Head of caudate nucleus (tissue), 42 donors: ENCODE results near the gene SPOCK2.
"Not testable (repeated sequence)": the region's sequence is repeated elsewhere in the genome, so short reads cannot be mapped to it uniquely, and the experiment has no call there.

Source experiments
- DNase-seq, 42 donors: peaks; one replicate each; pipeline versions ENCODE4 v3.0.0 to v3.0.0-alpha.2; 2020 to 2021; ENCODE audit warnings: mixed read lengths in 7 of 42
- intact Hi-C: fragments of 100-400 bp; cut with DNase I; formaldehyde crosslinking; loops from one replicate; pipeline ENCODE4 v1.15.0; 2022

The SPOCK2 gene

DNA sequence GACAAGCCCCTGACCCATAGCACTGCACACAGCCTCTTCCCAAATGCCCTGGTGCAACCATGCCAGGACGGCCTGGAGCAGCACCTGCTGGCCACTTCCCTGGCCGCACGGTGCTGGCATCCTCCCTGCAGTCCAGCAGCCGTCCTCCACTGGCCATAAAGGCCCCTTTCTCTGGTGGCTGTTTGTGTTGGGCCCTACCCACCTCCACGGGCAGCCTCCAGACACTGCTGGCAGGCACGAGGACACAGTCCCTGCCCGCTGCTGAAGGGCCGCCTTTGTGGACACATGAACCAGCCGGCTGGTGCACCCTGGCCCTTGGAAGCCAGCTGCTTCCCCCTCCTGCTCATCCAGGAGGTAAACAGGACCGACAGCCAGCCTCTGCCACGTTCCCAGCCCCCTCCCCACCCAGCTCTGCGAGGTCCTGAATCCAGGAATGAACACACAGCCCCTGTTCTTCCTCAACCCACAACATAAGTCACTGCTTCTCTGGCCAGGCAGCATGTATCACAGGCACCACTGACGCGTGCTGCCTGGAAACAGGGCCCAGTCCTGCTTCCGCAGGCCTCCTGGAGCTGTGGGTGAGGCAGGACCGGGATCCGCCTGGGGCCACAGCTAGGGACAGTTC lies 43.8 kb downstream of the SPOCK2 start:
- intact Hi-C loops: loop anchor here (5.0 kb wide), 2 partner anchors 87 to 147 kb away; no protein-coding TSS in a partner anchor
- DNase-seq: peak; percentile 71 to 98 (median 88)

DNA sequence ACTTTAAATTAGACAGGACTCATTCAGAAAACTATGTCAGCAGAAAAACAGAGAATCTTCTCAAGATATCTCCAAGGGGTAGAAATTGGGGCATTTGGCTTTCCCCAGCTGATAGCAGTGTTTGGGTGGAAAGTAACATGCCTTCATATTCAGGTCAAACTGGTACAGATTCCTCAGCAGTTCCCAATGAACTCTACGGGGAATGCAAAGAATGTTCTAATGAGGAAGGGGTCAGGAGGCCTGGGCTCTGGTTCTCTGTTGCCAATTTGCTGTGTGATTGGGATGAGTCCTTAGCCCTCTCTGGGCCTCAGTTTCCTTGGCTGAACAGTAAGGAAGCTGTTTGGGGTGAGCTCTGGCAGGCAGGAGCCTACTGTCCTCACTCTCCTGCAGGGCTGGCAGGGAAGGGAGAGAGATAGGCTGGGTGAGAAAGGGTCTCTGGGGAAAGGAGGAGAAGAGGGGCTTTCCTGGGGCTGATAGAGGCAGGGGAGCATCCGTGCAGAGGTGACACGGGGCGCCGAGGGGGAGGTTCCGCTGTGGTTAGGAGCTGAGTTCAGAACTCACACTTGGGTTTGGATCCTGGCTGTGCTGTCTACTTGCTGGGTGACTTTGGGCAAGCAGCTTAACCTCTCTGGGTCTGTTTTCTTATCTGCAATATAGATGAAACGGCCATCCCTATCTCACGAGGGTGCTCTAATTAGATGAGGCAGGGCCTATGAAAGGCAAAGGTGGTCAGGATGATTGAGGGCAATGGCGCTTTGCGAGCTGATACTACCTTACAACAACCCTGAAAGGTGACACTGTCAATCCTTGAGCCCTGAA lies 45.1 kb downstream of the SPOCK2 start:
- no peak for DNase-seq
- intact Hi-C loops: no loop called here

DNA sequence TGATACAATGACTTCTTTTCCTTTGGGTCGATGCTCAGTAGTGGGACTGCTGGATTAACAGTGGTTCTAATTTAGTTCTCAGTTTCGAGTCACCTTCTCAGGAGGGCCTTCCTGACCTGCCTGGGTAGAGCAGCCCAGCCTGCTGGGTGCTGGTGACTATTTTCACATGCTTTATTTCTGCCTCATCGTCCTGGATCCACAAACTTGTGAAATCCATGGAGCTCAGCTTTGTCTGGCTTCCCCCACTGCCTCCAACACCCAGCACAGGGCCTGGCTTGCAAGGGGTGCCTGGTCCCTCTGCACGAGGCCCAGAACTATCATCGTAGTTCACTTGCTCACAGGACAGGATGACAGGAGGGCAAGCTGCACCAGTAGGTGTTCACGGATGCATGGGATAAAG lies 46.9 kb downstream of the SPOCK2 start:
- no peak for DNase-seq
- intact Hi-C loops: no loop called here

DNA sequence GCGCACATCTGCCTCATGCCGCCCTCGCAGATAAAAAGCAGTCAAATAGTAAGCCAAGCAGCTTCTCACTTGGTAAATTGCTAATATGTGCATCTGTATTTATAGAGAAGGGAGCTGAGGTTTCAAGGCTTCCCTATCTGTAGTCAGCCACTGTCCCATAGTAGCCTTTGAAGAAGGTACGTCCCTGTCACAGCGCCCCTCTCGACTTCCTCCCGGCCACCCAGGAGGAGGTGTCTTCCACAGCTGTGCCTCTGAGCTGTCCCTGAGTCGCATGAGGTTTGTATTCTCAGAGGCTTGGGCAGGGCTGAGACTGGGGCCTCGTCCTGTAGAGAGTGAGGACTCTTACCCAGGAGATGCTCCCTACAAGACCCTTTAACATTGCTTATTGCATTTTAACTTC lies 49.0 kb downstream of the SPOCK2 start:
- no peak for DNase-seq
- intact Hi-C loops: no loop called here

DNA sequence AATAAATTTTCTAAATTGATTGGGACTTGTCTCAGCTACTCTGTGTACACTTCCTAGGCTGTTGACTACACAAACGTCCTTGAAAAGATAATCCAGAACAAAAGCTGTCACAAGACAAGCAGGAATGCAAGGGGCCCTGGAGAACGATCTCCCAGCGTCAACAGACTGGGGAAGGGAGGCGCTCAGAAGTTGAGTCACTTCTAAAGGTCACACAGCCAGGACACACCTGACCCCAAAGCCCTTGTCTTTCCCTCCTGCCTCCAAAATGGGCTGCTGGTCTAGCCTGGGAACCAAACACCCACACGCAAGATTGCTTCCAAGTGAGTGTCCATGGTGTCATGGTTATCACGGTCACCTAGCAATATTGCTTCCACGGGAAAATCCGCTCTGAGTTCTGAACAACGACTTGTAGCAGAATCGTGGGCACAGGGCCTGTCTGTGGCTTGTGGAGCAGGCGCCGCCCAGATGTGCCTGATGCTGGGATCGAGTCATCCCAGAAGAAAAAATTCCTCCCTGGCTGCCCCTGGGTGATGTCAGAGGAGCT lies 49.8 kb downstream of the SPOCK2 start:
- intact Hi-C loops: no loop called here
- DNase-seq: peak in 1 of 42 donors; percentile 51

DNA sequence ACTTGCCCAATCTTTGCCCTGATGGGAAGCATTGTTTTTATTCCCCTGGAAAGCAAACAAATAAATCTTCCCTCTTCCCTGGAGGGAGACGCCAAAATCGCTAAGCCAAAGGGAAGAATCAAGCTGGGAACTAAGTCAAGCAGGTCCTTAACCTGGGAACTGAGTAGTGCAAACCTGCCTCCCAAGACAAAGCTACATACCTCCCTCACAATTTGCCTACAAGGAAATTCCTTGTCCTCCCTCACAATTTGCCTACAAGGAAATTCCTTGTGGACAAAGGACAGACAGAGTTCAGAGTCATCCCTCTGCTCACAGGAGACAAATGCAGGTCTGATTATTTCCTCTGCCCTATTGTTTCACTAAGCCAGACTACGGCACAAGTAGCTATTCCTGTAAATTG lies 50.5 kb downstream of the SPOCK2 start:
- intact Hi-C loops: no loop called here
- DNase-seq: no peak

DNA sequence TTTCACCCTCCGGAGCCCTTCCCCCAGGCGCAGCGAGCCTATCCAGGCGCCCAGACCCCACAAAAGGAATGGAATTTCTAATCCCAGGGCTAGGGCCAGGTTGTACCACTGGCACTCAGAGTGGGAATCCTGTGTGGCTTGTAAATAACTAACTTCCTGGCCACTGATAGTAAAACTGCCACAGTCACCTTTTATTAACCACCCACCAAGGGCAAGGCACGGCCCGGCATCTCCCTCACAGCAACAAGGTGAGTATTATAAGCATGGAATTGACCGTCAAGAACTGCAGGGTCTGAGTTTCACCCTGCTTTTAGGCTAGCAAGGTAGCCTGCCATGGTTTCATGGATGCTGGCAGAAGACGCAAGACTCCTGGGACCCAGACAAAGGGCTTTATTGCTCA lies 51.1 kb downstream of the SPOCK2 start:
- no peak for DNase-seq
- intact Hi-C loops: no loop called here

DNA sequence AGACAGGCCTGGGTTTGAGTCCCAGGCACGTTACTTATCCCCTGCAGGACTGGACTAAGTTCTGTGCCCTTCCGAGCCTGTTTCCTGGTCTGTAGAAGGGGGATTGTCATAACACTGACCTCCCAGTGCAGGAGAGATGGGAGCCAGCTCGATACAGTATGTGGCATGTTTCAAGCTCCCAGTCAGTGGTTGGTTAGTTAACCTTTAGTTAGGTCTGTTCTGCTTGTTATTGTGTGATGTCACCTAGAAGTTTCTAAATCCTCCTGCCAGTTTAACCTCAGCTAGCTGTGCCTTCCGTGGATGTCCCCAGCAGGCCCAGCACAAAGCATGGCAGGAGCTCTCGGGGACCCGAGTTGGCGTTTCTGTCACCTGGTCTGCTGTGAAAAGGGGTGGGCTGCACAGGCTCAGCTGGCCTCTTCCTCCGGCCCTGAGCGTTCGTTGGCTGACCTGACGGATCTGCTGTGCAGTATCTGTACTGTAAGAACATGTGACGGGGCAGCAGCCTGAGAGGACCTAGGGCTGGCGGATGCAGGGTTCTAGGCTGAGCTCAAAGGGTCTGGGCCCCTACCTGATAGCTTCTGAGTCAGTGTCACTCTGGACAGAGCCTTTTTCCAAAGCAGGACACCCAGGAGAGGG lies 53.0 kb downstream of the SPOCK2 start:
- no peak for DNase-seq
- intact Hi-C loops: no loop called here

DNA sequence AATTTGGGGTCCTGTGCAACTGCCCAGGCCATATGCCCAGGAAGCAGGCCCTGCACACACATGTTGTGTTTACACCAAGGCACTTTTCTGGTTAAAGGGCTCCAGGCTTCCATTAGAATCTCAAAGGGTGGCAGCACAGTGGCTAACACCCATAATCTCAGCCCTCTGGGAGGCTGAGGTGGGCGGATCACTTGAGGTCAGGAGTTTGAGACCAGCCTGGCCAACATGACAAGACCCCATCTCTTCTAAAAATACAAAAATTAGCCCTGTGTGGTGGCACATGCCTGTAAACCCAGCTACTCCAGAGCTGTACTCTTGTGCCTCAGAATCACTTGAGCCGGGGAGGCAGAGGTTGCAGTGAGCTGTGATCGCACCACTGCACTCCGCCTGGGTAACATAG lies 53.6 kb downstream of the SPOCK2 start:
- intact Hi-C loops: no loop called here
- no peak for DNase-seq

DNA sequence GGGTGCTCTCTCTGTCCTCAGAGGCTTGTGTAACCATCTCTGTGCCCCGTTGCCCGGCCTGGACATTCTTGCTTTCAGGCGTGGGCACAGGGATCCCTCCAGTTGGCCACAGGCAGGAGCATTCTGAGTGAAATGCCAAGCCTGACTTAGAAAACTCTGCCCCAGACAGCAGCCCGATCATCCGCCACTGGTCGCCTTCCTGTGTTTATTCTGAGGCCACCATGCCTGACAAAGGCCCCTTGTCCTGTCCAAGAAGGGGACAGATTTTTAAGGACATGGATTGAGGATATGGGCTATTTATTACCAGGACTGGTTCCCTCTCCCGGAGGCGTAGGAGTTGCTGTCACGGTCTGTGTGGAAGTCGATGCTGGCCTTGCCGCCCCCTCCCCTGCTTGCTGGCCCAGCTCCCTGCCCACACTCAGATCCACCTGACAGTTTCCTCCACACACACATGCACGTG lies 54.3 kb downstream of the SPOCK2 start:
- DNase-seq: peak in 3 of 42 donors; percentile 35 to 64 (median 48)
- intact Hi-C loops: no loop called here

DNA sequence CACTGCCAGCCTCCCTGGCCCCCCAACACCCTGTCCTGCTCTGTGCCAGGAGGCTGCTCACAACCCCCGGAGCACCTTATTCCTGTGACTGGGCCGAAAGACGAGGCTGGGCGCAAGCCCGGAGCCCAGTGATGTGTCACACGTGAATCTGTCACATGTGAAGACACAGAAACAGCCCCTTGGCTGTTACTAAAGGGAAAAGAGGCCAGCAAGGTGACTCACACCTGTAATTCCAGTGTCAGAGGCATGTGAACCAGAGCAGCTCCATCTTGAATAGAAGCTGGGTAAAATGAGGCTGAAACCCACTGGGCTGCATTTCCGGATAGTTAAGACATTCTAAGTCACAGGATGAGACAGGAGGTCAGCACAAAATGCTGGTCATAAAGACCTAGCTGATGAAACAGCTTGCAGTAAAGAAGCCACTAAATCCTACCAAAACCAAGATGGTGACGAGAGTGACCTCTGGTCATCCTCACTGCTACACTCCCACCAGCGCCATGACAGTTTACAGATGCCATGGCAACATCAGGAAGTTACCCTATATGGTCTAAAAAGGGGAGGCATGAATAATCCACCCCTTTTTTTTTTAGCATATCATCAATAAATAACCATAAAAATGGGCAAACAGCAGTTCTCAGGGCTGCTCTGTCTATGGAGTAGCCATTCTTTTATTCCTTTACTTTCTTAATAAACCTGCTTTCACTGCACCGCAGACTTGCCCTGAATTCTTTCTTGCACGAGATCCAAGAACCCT lies 55.8 kb downstream of the SPOCK2 start:
- DNase-seq, intact Hi-C loops: not testable (repeated sequence)

DNA sequence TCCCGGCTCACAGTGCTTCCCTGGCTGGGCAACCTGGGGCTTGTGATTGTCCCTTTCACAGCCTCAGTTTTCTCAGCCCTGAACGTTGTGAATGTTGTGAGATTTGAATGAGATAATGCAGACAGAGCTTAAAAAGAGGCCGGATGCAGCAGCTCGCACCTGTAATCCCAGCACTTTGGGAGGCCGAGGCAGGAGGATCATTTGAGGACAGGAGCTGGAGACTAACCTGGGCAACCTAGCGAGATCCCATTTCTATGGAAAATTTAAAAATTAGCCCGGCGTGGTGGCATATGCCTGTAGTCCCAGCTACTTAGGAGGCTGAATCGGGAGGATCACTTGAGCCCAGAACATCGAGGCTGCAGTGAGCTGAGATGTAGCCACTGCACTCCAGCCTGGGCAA lies 56.6 kb downstream of the SPOCK2 start:
- intact Hi-C loops: no loop called here
- DNase-seq: no peak

DNA sequence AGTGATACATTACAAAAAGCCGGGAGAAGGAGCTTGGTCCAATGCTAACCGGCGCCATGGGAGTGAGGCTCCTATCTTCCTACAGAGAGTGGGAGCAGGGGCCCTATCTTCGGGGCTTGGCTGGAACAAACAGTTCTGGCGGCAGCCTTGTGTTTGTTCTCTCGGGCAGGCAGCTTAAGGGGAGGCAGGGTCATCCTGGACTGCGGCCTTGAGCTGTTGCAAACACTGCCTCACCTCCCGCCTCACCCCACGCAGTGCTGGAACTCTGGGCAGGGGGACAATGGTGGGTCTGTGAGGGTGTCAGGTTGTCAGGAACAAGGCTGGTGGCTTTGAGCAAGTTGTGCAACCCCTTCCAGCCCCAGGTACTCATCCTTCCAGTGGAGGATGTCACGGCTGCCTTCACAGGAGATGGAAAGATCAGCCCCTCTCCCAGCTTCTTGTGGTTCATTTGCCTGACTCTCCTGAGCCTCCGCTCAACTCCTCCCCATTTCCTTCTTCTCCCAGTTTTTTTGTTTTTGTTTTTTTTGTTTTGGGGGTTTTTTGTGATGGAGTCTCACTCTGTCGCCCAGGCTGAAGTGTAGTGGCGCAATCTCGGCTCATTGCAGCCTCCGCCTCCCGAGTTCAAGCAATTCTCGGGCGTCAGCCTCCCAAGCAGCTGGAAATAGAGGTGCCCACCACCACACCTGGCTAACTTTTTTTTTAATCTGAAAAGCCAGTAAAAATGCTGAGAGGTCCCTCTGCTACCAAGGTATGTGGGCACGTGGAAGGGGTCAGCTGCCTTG lies 57.4 kb downstream of the SPOCK2 start:
- intact Hi-C loops: no loop called here
- DNase-seq: peak in 1 of 42 donors; percentile 45

DNA sequence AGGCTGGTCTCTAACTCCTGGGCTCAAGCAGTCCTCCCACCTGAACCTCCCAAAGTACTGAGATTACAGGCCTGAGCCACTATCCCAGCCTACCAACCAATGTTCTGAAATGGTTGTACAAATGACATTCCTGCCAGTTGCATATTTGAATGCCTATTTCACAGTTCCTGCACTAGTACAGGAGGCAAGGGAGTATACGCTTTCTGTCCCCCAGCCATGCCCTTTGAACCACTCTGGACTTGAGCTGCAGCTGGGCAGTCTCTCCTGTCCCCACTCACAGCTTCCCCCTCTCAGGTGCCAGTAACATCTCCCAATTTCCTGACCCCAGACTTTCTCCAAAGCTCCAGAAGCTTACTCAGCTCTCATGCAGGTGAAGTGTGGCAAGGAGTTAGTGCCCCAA lies 58.9 kb downstream of the SPOCK2 start:
- DNase-seq: no peak
- intact Hi-C loops: no loop called here

DNA sequence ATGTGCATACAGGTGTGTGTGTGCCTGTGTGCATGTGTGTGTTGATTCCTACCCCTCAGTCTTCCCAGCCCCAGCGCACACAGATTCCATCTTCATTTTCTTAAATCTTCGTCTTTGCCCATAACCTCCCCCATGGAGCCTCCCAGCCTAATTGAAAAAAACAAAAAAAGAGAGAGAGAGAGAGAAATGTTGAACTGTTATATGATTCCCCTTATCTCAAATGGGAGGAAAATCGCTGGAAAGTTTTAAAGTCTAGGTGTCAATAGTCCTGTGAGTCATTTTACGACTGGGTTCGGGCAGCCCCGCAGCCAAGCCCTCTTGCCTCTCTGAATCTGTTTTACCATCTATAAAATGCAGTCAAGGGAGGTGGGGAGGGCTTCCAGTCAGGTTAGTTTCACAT lies 60.9 kb downstream of the SPOCK2 start:
- intact Hi-C loops: no loop called here
- DNase-seq: no peak

DNA sequence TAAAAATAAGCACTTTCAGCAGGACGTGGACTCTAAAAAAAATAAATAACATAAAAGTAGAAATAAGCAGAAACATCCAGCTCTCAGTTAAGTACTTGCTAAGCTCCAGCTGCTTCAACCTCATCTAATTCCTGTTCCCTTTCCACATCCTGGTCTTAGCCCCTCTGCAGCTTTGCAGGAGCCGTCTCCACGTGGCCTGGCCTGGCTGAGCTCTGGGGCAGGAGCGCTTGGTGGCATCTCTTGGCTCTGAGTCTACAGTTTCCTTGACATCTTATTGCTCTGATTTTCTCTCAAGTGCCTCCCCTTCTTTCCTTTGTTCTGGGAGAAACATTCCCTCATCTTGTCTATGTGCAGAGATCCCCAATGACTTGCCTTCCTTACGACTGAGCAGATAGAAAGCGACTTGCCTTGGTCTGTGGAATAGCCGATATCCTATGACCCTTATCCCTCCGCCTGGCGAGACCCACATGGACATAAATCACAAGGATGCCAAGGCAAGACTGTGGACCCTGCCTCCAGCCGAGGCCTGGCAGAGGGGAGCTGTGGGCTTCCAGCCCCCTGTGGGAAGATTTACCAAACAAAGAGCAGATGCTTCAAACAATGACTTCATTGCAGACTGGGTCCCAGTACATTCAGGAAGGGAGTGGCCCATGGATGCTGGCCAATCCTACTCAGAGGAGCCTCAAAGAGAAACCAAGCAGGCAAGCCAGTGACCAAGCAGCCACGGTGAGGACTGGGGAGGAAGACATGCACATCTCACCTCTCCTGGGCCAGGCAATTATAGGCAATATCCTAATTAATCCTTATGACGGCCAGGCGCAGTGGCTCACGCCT lies 61.9 kb downstream of the SPOCK2 start:
- no peak for DNase-seq
- intact Hi-C loops: no loop called here

DNA sequence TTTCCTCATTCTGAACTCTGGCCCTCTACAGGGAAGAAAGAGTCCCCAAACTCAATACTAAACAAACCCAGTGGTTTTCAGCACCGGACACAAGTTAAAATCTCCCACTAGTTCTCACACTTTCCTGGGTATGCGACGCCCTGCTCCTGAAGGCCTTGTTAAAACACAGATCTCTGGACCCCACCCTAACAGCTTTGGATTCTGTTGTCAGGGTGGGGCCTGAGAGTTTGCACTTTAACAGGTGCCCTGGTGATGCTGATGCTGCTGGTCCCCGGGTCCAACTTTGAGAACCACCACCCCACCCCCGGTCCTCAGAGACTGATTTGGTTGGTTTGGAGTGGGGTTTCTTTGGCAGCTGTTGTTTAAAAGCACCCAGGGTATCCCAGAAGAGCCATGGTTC lies 62.5 kb downstream of the SPOCK2 start:
- intact Hi-C loops: no loop called here
- no peak for DNase-seq

DNA sequence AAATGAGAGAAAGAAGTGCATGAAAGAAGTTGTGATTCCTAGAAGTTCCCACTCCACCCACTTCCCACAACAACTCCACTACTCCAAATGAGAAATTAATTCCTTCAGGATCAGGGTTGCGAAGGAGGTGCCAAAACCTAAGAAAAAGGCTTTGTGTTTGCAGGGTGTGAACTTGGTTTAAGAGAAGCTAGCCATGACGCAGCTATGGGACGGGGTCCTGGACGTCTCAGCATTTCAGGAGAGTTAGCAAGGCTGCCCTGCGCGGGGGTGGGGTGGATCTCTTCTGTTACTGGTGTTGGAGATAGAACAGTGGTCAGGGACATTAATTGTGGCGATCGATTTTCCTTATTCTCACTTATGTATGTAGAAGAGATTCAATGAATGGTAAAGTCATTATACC lies 63.0 kb downstream of the SPOCK2 start:
- peak in 1 of 42 donors; percentile 45 for DNase-seq
- intact Hi-C loops: no loop called here
